ENCODE data around the gene KLHL35.

KLHL35 gene

DNA sequence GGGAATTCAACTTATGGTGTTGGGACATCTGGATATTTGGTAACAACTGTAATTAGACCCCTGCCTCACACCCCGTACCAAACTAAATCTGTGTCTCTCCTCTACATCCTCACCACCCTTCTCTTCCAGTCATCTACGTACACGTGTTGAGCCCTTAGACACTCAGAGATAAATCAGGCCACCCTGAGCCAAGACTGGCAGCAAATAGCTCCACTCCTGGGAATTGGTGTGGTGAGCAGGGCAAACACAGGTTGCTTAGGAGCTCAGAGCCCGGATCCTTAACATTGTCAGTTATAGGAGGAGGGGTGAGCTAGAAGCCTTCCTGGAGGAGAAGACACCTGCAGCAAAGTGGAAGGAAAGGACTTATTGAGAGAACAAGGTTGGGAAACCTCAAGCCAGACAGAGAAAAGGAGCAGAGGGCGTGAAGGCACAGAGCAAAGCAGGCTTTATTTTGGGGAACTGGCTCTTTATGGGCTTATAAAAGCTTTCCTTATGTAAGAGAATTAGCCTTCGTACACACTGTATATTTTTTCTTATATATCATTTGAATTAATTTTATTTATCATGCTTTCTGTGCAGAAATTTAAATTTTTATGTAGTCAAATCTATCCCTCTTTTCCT is 36.9 kb upstream of the KLHL35 start:
- no peak for DNase-seq

DNA sequence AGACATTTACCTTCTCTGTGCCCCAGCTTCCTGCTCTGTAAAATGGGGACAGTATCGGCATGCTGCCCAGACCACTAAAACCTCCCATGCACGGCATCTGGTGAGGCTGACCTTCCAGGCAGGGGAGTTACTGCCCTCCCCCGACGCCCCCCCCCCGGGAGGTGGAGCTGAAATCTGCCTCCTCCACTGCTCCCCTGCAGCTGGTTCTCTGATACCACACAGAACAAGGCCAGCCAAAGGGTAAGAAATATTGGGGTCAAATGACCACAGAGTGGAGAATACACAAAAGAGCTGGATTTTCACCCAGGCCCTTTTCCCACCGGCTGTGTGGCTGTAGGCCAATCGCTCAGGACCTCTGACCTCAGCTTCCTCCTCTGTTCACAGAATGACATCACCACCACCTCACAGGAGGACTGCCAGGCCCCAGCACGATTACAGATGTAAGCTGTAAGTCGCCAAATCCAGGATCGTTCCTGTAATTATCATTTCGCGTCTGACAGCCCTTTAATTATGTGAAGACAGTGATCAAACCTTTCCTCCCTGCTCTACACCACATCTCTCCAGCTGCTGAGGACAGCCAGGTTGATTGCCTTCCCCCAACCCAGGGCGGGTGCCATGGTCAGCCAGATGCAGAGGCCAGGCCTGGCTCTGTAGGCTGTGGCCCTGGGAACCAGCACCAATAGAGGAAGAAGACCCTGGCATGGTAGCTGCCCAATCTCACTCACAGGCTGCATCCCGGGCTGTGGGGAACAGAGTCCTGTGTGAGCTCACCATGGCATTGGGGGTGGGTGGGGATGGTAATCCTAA is 35.7 kb upstream of the KLHL35 start:
- no peak for DNase-seq

DNA sequence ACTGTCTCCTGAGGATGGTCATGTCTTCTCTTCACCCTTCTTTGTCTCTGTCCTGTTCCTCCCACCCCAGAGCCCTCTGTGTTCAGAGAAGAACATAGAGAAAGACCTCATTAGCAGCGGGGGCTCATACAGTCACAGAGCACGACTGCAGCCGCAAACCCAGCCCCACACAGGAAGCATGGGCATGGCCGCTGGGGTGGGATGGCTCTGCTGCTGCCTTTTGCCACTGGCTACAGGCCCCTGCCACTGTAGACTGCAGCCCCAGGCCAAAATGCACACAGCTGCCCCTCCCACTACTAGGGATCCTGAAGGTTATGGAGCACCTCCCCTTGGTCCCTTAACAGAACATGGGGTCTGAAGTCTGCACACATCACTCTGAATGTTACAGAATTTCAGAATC is 34.9 kb upstream of the KLHL35 start:
- DNase-seq = no peak

DNA sequence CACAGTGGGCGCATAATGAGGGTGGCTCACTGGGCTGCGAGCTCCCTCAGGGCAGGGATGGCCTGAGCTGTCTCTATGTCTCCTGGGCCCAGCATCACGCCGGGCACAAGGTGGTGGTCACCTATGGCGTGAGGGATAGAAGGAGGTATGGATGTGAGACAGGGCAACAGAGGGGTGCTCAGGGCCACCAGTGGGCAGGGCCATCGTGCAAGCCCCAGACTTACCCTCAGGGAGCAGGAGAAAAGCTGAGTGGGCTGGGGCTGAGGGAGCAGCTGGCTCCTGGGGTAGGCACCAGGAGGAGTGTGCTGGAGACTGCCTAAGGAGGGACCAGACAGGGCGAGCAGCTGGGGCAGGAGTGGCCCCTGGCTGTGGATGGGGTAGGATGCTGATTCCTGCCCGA is 34.3 kb upstream of the KLHL35 start:
- no peak for DNase-seq

DNA sequence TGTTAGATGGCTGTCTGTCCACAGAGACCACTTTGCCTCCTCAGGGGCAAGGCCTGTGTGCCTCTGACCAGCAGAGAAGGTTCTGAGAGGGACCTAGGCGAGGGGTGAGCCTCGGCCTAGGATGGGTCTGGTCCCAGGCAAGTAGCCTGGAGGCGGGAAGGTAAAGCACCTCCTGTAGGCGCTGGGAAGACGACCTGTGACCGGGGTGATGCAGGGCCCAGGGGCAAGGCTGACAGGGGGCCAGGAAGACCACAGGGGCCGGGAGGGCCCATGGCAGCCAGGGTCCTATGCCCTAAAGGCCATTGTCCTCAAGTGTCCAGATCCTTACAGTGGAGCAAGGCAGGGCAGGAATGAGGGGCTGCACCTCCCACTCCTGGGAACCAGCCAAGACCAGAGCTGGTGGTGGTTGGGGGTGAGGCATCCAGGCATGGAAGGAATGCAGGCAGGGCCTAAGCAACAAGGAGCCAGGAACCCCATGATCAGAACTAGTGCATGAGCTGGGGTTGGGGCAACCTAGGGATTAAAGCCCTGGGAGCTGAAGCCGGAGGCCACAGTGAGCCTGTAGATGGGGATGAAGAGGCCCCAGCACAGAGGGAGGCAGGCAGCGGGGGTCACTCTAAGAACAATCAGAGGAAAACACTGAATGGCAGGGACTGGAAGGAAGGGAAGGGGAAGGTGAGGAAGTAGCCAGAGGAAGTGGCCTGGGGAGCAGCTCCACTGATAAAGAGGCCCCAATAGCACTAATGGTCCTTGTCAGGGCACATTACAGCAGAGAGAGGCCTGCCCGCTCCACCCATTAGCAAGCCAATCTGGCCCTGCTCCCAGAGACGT is 32.9 kb upstream of the KLHL35 start:
- no peak for DNase-seq

DNA sequence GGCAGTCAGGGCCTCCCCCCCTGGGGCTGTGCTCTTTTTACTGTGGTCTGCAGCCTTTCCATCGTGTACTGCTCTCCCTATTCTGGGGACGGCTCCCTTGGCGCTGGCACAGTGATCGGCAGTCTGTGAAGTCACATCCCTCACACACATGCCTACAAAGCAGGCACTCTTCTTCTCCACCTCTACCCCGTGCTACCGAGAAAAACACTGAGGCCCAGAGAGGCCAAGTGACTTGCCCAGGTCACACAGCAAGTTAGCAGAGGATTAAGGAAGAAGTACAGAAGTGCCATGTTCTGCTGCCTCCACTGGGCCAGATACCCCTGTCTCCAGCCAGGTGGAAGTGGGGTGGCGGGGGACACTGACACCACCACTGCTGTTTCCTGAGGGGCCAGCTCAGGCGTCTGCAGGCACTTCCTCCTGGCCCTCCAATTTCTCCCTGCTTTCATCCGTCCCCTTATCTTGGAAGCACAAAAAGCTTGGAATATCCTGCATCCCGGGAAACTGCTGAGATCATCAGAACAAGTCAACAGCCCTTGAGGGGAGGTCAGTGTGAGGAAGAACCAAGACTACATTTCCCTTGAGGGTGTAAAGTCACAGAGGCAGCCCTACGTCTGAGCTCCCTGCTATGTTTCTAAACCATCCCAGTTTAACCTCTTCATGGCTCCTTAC is 30.2 kb upstream of the KLHL35 start:
- no peak for DNase-seq

DNA sequence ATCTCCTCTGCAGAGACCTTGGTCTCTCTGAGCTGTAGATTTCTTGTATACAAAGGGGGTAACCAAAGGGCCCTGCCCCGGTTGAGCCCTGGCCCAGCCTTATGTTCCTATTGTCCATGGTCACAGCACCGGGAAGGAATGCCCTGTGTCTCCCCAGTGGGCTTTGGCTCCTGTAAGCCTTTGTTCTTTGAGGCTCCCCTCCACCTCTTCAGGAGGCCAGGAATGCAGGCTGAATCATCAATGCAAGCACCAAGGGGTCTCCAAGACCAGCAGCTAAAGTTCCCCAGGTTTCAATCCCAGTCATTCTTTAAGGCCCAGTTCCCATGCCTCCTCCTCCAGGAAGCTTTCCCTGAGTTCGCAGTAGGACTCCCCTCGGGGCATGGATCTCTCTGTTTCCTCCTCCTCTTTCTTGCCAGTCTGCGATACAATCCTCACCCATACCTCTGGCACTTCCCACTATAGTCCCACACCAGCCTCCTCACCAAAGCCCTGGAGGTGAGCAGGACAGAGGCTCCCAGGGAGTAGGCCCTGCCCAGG is 29.2 kb upstream of the KLHL35 start:
- DNase-seq = no peak

DNA sequence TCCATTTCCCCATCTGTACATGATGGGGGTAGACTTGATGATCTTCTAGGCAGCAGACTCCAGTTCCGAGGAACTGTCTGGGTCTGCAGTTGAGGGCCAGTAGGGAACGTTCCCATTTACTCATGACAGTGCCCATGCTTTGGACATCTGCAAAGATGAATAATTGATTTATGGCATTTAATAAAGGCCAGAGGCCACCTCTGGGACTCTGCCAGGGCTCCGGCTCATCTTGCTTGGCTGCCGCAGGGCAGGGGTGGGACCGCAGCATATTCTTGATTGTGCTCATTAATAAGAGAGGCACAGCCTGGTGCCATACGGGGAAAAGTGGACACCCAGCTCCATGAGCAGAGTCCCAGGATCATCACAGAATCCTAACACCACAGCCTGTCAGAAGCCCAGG is 28.1 kb upstream of the KLHL35 start:
- no peak for DNase-seq

DNA sequence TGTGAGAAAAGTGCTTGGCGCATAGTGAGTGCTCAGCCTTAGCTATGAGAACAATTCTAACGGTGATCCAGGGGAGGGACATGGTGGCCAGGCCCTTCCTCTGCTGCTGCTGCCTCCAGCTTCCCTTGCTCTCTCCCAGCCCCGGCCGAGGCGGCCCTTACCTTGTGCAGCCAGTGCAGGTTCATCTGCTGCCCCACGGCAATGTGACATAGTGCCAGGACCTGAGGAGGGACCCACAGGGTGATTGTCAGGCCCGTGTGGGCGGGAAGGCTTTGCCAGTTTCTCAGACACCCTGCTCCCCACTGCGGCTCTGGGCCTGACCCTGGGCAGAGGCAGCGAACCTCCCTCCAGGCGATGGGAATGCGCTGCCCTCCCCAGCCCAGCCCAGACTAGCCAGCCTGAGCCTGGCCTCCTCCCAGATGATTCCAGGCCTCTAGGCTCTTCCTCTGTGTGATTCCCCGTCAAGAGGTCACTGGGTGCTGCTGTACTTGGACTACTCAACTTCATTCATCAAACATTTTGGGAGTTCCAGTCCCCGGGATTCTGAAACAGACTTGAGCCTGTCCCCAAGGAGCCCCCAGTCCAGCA is 23.7 kb upstream of the KLHL35 start:
- DNase-seq = no peak

DNA sequence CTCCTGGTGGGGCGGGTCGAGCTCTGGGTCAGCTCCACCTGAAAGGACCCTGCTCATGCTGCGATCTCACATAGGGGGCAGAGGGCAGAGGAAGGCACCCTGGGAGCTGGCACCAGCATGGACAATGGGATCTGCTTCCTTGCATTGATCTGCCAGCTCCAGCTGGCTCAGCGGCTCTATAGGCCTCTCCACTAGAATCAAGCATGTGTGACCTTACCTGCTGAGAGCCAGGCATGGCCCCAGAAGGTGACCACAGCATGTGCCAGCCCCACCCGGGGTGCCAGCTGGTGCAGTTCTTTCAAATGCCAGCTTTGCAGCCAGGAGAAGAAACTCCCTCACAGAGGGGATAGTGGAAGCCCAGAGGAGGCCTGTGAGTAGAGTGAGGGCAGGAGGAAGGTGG is 22.0 kb upstream of the KLHL35 start:
- no peak for DNase-seq

DNA sequence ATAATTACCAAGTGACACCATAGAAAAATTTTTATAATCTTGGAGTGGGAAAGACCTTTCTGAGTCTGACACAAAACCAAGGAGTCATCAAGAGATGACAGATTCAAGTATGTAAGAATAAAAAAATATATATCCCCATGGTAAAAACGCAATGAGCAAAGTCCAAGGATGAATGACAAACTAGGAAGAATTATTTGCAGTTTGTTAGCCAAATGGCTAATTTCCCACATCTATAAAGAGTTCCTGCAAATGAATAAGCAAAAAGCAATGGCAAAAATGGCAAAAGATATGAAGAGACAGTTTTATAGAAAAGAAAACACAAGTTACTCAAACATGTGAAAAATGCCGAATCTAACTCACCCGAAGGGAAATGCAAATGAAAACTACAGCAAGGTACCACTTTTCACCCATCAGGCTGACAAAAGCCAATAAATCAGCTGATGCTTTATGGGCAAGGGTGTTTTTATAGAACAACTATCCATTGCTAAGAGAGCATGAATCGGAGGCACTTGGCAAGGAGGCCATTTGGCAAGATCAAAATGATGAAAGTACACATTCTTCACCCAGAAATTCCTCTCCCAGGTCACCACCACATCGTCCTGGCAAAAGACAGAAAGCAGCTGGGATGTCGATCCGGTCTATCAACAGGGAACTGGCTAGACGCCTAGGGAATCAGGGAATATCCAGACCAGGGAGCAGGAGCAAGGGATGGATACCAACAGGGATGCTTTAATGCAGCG is 21.1 kb upstream of the KLHL35 start:
- peak; percentile 76 for DNase-seq

DNA sequence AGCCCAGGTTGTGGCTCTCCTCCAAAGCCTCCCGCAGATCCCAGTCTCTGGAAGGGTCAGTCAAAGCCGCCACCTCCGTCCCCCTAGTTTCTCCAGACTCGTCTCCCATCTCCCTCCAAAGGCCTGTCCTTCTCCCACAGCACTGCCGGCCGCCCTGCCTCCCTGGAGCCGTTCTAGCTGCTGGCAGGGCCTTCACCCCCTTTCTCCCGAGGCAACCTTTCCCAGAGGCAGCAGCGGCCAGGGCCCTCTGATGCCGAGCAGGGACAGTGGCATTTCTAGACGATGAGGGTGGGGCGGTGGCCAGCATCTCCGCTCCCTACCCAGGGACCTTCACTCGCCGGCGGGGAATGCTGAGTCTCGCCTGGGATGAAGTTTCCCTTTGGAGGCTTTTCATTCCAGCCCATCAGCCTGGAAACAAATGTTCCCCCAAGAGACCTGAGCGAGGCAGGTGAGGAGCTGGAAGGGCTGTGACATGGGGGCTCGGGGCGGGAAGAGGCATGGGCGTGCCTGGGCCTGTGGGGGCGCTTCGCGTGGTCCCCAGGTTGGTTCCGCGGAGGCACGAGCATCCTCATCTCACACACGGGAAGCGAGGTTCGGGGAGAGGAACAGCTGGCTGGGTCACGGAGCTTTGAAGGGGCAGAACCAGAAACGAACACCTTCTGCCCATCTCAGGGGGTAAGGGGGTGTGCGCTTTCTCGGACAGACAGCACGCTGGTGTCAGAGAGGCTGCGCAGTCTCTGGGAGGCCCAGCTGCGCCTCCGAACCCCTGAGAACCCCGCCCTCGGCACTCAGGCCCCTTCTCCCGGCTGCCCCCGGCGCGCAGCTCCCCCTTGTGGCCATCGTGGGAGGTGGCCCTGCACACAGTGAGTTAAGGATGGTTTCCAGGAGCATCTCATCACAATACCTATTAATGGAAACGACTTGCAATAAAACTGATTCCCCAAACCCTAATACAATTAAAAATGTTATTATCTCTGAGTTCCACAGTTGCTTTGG is 18.1 kb upstream of the KLHL35 start:
- no peak for DNase-seq

DNA sequence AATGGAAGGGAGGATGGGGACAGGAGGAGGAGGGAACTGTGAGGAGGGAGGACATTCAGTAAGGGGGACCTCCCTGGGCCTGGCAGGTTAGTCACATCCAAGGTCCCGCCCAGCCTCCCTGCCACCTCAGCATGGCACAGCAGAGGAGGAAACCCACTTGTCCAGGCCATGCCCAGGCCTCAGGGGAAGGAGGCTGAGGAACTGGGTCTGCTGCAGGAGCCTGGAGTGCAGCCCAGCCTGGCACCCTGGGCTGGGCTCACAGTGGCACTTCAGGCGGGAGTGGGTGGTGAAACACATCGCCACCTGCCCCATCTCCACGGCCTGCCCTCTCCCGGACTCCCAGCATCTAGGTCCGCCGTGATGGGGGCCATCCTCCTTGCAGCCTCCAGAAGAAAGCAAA is 17.2 kb upstream of the KLHL35 start:
- no peak for DNase-seq

DNA sequence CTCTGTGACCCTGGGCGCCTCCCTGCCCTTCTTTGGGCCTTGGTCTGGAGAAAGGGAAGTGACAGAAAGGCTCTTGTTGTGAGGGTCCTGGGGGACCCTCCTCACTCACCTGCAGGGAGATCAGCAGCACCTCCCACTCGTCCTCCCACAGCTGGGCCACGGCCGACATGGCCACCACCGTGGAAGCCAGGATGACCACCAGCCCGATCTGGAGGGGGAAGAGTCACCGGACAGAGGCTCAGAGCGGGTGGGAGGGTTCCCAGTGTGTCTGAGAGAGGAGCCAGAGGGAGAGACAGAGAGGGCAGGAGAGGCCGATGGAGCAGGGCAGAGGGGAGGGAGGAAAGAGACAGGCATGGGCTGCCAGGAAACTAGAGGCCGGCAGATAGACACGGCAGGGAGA is 16.8 kb upstream of the KLHL35 start:
- DNase-seq = no peak

DNA sequence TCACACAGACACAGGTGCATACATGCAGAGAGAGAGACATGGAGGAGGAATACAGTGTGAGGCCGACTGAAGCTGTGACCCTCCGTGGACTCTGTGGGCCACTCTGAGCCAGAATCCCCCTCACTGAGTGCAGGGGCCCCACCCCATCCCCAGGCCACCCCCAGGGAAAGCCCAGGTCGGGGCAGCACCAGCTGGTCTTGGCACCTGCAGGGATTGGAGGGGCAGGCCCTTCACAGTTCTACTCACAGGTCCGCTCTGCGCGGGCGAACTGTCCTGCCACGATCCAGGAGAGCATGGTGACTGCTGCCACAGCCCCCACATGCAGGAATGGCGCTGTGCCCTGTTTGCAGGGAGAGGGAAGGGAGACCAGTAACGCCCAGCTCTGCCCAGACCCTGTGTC is 16.3 kb upstream of the KLHL35 start:
- DNase-seq = no peak

DNA sequence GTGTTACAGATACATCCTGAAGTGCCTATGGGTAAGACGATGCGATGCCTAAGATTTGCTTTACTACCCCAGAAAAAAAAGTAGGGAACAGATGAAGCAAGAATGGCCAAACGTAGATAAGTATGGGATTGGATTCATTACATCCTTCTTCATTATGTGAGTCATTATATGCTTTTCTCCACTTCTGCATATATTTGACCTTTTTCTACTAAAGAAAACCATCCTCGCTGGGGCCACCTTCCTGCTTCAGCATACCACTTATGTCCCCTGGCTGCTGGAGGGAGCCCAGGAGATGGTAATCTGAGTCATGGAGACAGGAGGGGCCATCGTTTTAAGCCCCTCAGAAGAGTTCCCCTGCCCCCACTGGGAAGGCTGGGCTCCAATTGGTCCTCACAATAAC is 14.4 kb upstream of the KLHL35 start:
- no peak for DNase-seq

DNA sequence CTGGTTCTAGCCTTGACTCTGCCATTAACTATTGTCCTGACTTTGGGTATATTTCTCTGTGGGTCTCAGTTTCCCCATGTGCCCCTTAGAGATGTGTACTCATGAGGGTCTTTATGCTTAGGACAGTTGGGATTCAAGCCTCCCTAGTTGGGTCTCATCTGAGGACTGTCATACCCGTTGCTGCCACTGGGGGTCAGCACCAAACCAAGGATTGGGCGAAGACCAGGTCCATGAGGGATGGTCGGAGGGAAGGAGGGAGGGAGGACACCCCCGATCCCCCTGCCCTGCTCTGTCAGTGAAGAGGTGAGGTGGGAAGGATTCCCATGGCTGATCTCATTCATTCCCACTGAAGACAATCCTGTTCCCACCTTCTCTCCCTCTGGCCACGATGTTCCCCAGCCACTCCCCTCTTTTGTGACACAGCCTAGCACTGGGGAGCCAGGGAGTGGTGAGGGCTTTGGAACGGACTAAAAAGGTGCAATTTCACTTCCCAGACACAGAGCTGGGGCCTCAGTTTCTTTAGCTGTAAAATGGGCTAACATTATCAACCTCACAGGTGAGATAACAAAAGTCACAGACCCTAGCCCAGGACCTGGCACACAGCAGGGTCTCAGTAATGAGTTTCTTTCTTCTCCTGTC is 12.4 kb upstream of the KLHL35 start:
- no peak for DNase-seq

DNA sequence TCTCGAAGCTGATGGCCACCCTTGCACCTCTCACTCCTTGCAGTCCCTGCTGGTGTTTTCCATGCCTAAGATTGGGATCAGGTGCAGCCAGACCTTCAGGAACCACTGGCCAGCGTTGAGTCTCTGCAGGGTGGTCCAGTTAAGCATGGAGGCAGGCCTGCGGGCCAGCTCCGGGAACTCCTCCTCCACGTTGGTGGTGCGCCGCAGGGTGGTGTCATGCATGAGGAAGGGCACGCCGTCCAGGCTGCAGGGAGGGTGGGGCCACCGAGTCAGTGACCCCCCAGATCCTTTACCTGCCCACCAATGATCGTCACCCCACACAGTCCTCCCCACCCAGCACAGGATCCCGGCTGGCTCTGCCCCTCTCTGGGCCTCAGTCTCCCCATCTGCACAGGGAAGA is 10.0 kb upstream of the KLHL35 start:
- DNase-seq = no peak

DNA sequence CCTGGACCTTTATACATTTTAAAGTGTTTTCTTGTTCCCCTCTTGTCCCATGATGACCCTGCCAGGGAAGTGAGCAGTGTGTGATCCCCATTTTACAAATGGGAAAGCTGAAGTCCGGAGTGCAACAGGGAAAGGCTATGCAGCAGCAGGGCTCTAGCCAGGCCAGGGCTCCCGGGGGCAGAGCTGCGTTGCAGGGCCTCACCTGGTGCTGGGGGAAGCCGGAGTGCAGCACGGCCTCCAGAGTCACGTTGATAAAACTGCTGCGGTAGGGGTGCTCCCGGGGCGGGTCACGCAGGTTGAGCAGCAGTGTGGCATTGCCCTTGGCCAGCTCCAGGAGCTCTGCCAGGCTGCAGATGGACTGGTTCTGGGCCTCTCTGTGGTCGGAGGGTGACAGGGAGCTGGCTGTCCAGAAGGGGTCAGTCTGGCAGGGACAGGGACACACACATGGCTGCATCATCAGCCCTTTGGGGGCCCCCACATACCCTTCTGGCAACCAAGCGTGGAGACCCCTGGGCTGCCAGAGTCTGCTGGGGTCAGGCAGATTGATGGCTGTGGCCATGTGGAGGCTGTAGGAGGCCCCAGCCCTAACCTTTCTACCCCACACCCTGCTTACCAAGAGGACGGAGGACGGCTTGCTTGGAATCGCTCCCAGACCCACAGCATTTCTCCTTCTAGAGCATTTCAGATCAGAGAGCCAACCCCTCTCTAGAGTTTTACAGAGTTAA is 9.3 kb upstream of the KLHL35 start:
- DNase-seq = no peak

DNA sequence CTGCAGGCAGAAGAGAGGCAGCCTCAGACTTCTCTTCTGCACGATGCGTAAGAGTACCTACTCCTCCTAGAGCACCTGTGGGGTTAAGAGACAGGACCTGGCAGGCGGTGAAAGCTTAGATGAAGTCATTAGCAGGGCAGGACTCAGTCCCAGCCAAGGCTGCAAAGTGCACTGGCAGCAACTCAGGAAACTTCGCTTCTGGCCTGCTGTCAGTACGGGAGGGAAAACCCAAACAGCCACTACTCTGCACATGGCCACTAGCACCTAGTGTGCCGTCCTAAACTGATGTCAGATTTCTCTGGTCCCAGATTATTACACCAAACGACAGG is 8.8 kb upstream of the KLHL35 start:
- no peak for DNase-seq
